ENCODE results near the gene SLC11A1. TPM values are rescaled to one million over a fixed set of nuclear protein-coding genes. Genes with fewer than 3 reads are reported as not detected.

SLC11A1 gene
- total and polyA plus RNA-seq, 2 of the 4 experiments (the other 2 are of a cell fraction), result under 0.01 to 0.07 TPM

DNA sequence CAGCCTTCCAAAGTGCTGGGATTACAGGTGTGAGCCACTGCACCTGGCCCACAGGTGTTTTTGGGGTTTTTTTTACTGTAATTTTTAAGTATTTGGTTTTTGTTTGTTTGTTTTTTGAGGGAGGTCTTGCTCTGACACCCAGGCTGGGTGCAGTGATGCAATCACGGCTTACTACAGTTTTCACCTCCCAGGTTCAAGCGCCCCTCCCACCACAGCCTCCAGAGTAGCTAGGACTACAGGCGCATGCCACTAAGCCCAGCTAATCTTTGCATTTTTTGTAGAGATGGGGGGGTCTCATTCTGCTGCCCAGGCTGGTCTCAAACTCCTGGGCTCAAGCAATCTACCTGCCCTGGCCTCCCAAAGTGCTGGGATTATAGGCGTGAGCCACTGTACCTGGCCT is 7.3 kb upstream of the SLC11A1 start:
- in situ Hi-C loops (cut with MboI; ENCODE audit: low sequenced_read_pairs), result no loop called here
- no TSS peak for BruUV-seq (replicated peaks)
- CTCF ChIA-PET, result no interaction called here

More for the DNA sequence above, 7.3 kb upstream of the SLC11A1 start:
- no peak for DNase-seq
- no peak overlapping the region for H4K91ac ChIP-seq (ENCODE audit: insufficient read depth, low read depth, low read length)
- H4K8ac ChIP-seq (ENCODE audit: low read depth in 2 of 2, low read length in 2 of 2), result no peak overlapping the region
- H3K27ac ChIP-seq (ENCODE audit: insufficient read depth, low read length), result no peak overlapping the region
- H3K14ac ChIP-seq (replicated peaks; ENCODE audit: low read depth, low read length), result no peak overlapping the region
- intact Hi-C loops (cut with micrococcal nuclease), result no loop called here
- H3K4me3 ChIP-seq (ENCODE audit: insufficient read depth, low read depth, low read length), result no peak overlapping the region
- no peak overlapping the region for H3K18ac ChIP-seq (ENCODE audit: low read depth, low read length)
- no peak overlapping the region for H3K56ac ChIP-seq (ENCODE audit: extremely low read depth, insufficient read depth, low read length)
- H3K9ac ChIP-seq (ENCODE audit: low read depth, low read length), result no peak overlapping the region
- no peaks in the 10 kb centered on the region for H3K36me3 ChIP-seq (ENCODE audit: control insufficient read depth, insufficient read depth, low read length)
- H4K5ac ChIP-seq (ENCODE audit: low read depth, low read length), result no peak overlapping the region
- H3K9me3 ChIP-seq (ENCODE audit: control insufficient read depth, insufficient read depth, low read length), result no peaks in the 10 kb centered on the region
- dilution Hi-C loops (cut with HindIII; ENCODE audit: low sequenced_read_pairs, unreplicated experiment), result no loop called here
- no peak overlapping the region for H2BK5ac ChIP-seq (ENCODE audit: low read depth, low read length, poor library complexity, severe bottlenecking)
- no peak overlapping the region for H2BK20ac ChIP-seq (ENCODE audit: low read depth, low read length)
- no peak overlapping the region for H2AFZ ChIP-seq (replicated peaks; ENCODE audit: low read length, poor library complexity)
- no peak overlapping the region for H2BK120ac ChIP-seq (ENCODE audit: low read depth, low read length)
- ATAC-seq (ENCODE audit: low read depth), result no peak
- POLR2A ChIA-PET (ENCODE audit: unreplicated experiment), result no interaction called here
- no peaks in the 10 kb centered on the region for H4K20me1 ChIP-seq (ENCODE audit: insufficient read depth, low read length)
- no peak overlapping the region for H3K4me2 ChIP-seq (ENCODE audit: low read depth, low read length)
- no peak overlapping the region for H2AK9ac ChIP-seq (replicated peaks; ENCODE audit: low read depth, low read length, poor library complexity)
- H2BK15ac ChIP-seq (ENCODE audit: low read depth, low read length), result no peak overlapping the region
- H3K4ac ChIP-seq (ENCODE audit: low read depth, low read length), result no peak overlapping the region
- no peak overlapping the region for H3K23ac ChIP-seq (ENCODE audit: low read depth, low read length)
- peaks cover 5% of the 10 kb centered on the region for H3K4me1 ChIP-seq (ENCODE audit: control insufficient read depth, insufficient read depth, low read length)
- no peaks in the 10 kb centered on the region for H3K9me1 ChIP-seq (ENCODE audit: insufficient read depth, low read length)
- no peak for TF ChIP-seq MAZ (IDR thresholded peaks at IDR 0.05; ENCODE audit: borderline replicate concordance, low read depth, low read length)
- TF ChIP-seq CEBPB (IDR thresholded peaks at IDR 0.05; ENCODE audit: low read depth, low read length), result 0 out of 2 replicates have a peak, but pooled peaks have one; percentile 20
- no peak overlapping the region for H2AK5ac ChIP-seq (ENCODE audit: low read depth, low read length)
- peaks cover 11% of the 10 kb centered on the region for H3K27me3 ChIP-seq (ENCODE audit: control insufficient read depth, insufficient read depth, low read length)
- 60% methylated on average over 1 of the region's 4 CpGs; no CpG with 5 or more reads in 1 of the 2 experiments for WGBS, 2 experiments (ENCODE audit: extremely low coverage in 2 of 2, insufficient read length in 1 of 2)
- H3K79me1 ChIP-seq (ENCODE audit: low read depth in 1 of 2, low read length in 2 of 2), result no peaks in the 10 kb centered on the region
